ENCODE data around the gene LMF1.
"Not testable (repeated sequence)": the region's sequence is repeated elsewhere in the genome, so short reads cannot be mapped to it uniquely, and the experiment has no call there.

LMF1 gene

GRCh38 chr16:858441-858840 lies 112.3 kb downstream of the LMF1 start:
- not testable (repeated sequence) for DNase-seq

- no peak for DNase-seq
Measured at GRCh38 chr16:856811-857210, 114.0 kb downstream of the LMF1 start.

GRCh38 chr16:856101-856500 lies 114.7 kb downstream of the LMF1 start:
- DNase-seq, result no peak

- no peak for DNase-seq
Measured at GRCh38 chr16:855471-855870, 115.3 kb downstream of the LMF1 start.

DNA sequence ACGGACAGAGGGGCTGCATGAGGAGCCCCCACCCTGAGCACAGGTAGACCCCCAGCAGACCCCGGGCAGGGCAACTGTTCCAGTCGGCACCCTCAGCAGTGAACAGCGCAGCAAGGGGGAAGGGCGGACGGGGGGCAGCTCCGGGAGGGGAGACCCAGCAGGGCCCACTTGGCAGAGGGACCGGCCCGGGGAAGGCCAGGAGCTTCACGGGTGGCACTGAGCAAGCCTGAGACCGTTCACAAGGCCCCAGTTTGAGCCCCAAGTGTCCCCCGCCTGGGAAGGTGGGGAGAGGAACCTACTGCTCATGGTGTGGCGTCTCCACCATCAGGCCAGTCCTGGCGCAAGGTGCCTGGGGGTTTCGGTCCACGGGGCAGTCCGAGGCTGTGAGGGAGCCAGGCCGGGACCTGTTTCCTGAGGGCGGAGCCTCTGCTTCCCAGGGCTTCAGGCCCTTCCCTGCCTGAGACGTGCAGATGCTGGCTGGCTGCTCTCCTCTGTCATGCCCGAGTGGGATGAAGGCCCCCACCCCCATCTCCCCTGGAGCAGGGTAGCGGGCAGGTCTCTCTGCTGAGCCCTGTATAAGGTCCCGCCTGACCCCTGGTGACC lies 115.9 kb downstream of the LMF1 start:
- DNase-seq, result no peak

DNA sequence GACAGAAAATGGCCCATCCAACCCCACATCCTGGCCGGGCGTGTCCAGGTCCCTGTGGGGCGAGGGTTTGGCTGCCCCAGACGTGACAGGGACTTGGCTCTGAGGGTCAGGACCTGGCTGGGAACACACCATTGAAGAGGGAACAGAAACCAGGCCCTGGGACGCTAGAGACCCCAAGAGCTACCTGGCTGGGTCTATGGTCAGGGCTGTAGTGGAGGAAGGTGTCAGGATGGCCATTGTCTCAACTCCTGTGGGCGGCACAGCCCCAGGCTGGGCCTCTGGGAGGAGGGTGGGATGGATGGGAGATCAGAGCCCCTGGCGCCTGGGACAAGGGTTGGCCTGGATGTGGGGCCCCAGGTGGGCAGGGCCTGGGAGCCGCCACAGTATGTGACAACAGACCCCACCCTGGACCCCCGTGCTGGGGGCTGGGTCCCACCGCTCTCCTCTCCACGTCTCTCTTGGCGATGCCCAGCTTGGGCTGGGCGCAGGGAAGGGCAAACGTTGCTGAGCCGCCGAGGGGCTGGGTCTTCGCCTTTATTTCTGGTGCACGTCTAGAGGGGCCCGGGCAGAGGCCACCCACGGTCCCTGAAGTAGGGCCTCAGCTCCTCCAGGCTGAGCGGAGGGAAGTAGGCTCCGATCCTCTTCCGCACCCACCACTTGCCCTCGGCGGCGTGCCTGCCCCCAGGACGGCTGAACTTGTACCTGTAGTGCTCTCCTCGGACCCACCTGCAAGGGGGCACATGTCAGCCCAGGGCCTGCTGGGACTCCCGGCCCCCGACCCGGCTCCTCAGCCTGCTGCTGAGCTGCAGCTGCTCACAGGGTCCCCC lies 116.6 kb downstream of the LMF1 start:
- no peak for DNase-seq

DNA sequence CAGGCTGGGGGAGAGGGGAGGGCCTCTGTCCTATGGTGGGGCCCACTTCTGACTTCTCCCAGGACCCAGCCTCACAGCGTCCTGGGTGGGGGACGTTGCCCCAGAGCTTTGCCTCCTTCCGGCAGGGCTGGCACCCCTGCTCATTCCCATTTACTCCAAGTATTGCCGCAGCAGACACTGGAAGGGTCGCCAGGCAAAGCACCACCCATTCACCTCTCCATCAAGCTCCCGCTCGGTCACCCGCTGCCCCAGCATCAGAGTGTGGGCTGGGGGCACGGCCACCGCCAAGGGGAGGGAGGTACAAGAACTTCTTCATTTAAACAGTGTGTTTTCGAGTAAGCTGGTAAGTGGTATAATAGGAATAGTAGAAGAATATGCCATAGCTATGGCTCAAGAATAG lies 117.5 kb downstream of the LMF1 start:
- no peak for DNase-seq

GRCh38 chr16:852451-853185 lies 118.2 kb downstream of the LMF1 start:
- DNase-seq, result no peak

DNA sequence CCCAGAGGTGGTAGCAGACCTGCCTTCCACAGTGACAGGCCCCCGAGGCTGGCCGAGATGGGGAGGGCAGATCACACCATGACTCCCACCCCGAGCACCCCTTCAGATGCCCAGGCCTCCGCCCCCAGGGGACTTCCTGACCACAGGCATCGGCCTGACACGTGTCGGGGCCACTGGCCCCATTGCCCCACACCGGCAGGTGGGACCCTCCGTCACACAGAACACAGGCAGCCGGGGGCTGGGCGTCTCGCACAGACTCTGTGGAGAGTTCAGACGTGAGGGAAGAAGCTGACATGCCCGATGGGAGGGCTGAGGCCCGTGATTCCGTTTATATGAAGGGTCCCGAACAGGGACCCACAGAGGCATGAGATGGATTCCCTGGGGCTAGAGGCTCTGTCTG lies 118.9 kb downstream of the LMF1 start:
- no peak for DNase-seq

GRCh38 chr16:851209-851810 lies 119.5 kb downstream of the LMF1 start:
- no peak for DNase-seq

- DNase-seq, result no peak
Measured at GRCh38 chr16:850668-851067, 120.1 kb downstream of the LMF1 start.

- DNase-seq, result no peak
Measured at GRCh38 chr16:848510-849253, 122.1 kb downstream of the LMF1 start.

- no peak for DNase-seq
Measured at GRCh38 chr16:847681-848445, 122.9 kb downstream of the LMF1 start.

DNA sequence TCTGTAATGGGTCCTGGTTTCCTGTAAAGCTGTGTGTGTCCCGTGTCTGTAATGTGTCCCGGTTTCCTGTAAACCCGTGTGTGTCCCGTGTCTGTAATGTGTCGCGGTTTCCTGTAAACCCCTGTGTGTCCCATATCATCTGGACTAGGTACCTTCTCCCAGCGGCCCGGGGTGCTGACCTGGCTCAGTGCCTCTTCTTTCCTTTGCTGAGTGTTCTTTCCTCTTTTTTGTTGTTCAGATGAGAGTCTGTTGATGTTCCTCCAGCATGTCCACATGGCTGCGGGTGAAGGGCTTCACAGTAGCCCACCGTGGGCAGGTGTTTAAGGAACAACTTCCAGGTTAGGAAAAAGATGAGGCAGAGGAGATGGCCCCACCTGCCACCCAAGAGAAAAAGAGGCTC lies 123.6 kb downstream of the LMF1 start:
- no peak for DNase-seq

- no peak for DNase-seq
Measured at GRCh38 chr16:845351-845745, 125.4 kb downstream of the LMF1 start.

DNA sequence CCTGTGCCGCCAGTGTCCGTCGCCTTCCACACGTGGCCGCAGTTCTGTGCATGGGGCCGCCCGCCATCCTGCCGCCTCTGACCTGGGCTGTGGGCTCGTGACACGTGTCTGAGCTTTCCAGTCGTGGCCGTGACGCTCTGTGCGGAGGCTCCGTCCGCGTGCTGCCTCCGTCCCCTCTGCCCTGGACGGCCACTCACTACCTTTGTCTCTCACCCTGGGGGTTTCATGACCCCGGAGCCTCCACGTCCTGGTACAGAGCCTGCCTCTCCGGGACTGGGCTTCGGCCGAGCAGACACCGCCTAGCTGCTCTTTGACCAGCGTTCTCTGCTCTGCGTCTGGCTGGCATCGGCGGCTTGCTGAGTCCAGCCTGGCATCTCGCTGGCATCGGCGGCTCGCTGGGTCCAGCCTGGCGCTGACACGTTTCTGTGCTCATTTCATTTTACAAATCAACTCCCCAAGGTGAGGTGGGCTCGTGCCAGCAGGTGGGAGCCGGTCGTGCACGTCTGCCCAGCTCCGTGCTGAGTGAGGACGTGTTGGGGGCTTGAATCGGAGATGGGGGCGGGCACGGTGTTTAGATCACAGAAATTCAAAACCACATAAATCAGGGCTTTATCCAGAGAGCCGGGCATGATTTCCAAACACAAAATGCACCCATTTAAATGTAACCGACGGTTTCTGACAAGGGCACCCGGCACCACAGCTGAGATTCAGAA lies 126.0 kb downstream of the LMF1 start:
- no peak for DNase-seq

- DNase-seq, result no peak
Measured at GRCh38 chr16:843771-844170, 127.0 kb downstream of the LMF1 start.

DNA sequence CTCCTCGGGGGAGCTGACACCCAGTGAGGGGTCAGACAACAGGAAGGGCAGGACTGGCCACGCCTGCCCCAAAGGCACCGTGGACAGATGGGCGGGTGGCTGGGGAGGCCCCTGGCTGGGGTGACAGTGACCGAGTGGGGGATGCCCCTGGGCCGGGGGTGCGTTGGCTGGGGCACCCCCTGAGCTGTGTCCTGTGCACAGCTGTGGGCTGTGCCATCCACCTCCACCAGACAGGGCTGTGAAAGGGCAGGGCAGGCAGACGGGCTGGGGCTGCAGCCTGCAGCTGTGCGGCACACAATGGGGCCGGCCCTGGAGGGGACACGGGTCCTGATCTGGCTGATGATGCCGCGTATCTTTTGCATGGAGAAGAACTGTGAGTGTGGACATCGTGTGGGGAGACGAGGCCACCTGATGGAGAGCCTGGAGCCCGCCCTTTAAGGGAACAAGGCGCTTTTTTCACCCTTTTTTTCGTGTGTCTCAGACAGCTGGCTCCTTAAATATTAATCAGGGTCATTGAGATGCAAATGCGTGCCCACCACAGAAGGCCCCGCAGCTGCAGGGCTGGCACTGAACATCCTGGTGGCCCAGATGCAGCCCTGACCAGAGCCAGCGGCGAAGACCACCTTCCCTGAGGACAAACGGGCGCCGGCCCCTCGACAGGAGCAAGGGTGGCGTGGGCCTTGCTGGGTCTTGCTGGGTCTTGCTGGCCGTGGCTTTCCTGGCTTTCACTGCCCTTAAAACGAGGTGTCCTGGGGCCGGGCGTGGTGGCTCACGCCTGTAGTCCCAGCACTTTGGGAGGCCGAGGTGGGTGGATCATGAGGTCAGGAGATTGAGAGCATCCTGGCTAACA lies 127.8 kb downstream of the LMF1 start:
- no peak for DNase-seq

DNA sequence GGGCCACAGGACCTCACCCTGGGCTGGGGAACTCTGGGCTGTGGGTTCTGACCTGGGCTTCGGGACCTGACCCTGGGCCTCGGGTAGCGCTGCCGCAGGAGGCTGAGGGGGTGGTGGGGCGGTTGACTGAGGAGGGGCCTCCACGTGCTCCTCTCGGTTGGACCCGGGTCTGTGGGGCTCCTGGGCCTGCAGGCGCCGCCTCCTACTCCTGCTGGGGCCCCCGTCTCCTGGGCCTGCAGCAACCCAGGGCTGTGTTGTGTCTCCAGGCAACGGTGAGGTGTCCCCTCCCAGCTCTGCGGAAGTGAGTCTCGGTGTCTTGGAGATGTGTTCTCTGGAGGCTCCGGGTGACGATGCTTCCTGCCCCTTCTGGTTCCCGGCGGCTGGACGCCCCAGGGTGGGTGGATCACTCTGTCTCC lies 128.7 kb downstream of the LMF1 start:
- DNase-seq, result no peak

- DNase-seq, result no peak
Measured at GRCh38 chr16:841455-842060, 129.2 kb downstream of the LMF1 start.

All from HCEC 1CT (cell line).